Lower lobe of right lung (tissue), 2 donors: Measurements from ENCODE around the gene BHLHE40. TPM values are rescaled to one million over a fixed set of nuclear protein-coding genes. Genes with fewer than 3 reads are reported as not detected.
A peak's percentile ranks its signal among the peaks of the same experiment; 100 is the strongest.

Experiments used
- ATAC-seq, 2 donors: fragments of 200-7000 bp; cut with Tn5 transposase; one replicate each; pipeline ENCODE4 v1.9.1; 2020 to 2022; ENCODE audit warnings: mild to moderate bottlenecking in 2 of 2, moderate library complexity in 2 of 2
- DNase-seq: peaks from one replicate; pipeline ENCODE4 v3.0.0-alpha.2; 2020
- H3K27ac ChIP-seq: fragments of 200-600 bp; one replicate; pipeline ENCODE4 v1.8.0; 2022
- H3K27me3 ChIP-seq: fragments of 200-600 bp; one replicate; pipeline ENCODE4 v1.8.0; 2022; ENCODE audit warnings: low read depth
- H3K36me3 ChIP-seq: fragments of 200-600 bp; one replicate; pipeline ENCODE4 v1.8.0; 2022; ENCODE audit warnings: mild to moderate bottlenecking
- H3K4me1 ChIP-seq: fragments of 200-600 bp; one replicate; pipeline ENCODE4 v1.8.0; 2022
- H3K4me3 ChIP-seq: fragments of 200-600 bp; one replicate; pipeline ENCODE4 v1.8.0; 2022; ENCODE audit warnings: mild to moderate bottlenecking
- H3K9me3 ChIP-seq: fragments of 200-600 bp; one replicate; pipeline ENCODE4 v1.8.0; 2022
- intact Hi-C: fragments of 100-400 bp; cut with DNase I; formaldehyde crosslinking; loops from one replicate; pipeline ENCODE4 v1.11.0; 2022
- total RNA-seq: library from RNA; stranded (reverse); fragmentation: NEBNext Ultra II Directional; extraction: Animal tissue kit (Norgen Biotek cat#: 25700); gene quantifications from one replicate; pipeline ENCODE4 v1.2.1, GENCODE V29; 2021
- TF ChIP-seq, protein P1 (sequence below): fragments of 200-600 bp; IDR thresholded peaks from one replicate; pipeline ENCODE4 v1.8.0; 2022; ENCODE audit warnings: antibody characterized with exemption, mild to moderate bottlenecking
- donor health status: DM: no; HTN: yes; CAD: no; lungs with severe emphysema.

BHLHE40 gene
- total RNA-seq, 1 donor from 2014 or later = 84.8 TPM

DNA sequence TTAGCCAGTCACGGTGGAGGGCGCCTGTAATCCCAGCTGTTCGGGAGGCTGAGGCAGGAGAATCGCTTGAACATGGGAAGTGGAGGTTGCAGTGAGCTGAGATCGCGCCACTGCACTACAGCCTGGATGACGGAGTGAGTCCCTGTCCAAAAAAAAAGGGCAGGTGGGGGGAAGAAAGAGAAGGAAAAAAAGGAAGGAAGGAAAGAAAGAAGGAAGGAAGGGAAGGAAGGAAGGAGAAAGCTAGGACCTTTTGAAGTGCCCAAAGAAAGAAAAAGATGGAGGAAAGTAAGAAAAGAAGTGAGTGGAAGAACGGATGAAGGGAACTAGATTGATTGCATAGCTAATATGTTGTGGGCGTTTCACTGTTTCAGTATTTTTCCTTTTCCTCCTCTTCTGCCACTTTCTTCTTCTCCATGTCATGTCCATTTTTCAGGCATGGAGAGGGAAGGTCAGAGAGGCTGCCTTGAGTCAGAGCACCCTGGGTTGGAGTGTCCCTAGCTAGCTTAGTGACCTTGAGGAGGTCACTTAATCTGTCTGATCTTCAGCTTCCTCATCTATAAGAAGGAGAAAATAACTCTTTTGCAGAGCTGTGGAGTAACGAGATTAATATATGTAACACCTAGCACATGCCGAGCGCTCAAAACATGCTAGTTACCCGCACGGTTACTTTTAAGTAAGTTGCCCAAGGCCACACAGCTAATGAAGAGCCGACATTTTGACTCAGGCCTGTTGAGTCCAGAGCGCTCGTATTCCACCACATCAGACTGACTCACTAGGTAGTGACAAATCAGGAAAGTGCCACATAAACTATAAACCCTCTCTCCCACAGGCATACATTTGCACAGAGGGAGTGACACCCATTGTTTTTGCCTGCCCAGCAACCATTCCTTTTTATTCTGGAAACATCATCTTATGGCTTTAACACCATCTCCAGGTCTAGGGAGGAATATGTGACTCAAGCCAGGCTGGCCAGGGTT, 42.2 kb downstream of the BHLHE40 start:
- no peaks in the 10 kb centered on the region for H3K27me3 ChIP-seq
- DNase-seq = no peak
- H3K4me3 ChIP-seq = no peak overlapping the region
- no peaks in the 10 kb centered on the region for H3K9me3 ChIP-seq
- H3K27ac ChIP-seq = no peak overlapping the region
- TF ChIP-seq, protein P1, sequence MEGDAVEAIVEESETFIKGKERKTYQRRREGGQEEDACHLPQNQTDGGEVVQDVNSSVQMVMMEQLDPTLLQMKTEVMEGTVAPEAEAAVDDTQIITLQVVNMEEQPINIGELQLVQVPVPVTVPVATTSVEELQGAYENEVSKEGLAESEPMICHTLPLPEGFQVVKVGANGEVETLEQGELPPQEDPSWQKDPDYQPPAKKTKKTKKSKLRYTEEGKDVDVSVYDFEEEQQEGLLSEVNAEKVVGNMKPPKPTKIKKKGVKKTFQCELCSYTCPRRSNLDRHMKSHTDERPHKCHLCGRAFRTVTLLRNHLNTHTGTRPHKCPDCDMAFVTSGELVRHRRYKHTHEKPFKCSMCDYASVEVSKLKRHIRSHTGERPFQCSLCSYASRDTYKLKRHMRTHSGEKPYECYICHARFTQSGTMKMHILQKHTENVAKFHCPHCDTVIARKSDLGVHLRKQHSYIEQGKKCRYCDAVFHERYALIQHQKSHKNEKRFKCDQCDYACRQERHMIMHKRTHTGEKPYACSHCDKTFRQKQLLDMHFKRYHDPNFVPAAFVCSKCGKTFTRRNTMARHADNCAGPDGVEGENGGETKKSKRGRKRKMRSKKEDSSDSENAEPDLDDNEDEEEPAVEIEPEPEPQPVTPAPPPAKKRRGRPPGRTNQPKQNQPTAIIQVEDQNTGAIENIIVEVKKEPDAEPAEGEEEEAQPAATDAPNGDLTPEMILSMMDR = no peak
- no peak for ATAC-seq
- H3K36me3 ChIP-seq = no peaks in the 10 kb centered on the region
- peaks cover 27% of the 10 kb centered on the region for H3K4me1 ChIP-seq
- intact Hi-C loops = no loop called here

DNA sequence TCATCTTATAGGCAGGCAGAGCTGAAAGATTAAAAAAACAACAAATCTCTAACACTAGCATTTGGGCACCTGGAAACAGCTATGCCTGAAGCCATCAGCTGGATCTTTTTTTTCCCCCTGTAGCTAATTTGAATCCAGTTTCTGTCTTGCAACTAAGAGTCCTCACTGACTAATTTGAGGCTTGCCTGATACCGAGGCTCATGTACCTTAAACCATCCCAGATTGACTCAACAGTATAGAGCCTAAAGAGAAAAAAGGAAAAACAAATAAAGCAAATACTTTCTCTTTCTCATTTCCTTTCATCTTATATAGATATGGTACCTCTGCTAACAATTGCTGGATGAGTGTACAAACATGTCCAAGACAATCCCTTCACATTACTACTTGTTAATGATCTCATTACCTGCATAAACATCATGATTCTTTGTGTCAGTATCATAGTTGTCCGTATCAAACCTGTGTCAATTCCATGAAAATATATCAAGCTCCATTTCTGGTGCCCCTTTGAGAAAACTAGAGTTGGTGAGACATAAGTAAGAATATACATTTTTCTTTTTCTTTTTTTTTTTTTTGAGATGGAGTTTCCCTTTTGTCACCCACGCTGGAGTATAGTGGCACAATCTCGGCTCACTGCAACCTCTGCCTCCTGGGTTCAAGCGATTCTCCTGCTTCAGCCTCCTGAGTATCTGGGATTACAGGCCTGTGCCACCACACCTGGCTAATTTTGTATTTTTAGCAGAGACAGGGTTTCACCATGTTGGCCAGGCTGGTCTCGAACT, 43.1 kb downstream of the BHLHE40 start:
- DNase-seq = no peak
- TF ChIP-seq, protein P1 = no peak
- Histone ChIP-seq H3K4me1 (peaks cover 22% of the 10 kb centered on the region), H3K27me3 (no peaks in the 10 kb centered on the region), H3K9me3 (no peaks in the 10 kb centered on the region), H3K4me3 (no peak overlapping the region), H3K27ac (no peak overlapping the region), H3K36me3 (no peaks in the 10 kb centered on the region)
- no peak for ATAC-seq
- intact Hi-C loops = no loop called here

- intact Hi-C loops = no loop called here
- no peak for DNase-seq
- no peaks in the 10 kb centered on the region for H3K27me3 ChIP-seq
Measured at GRCh38 chr3:5022966-5023776, 43.9 kb downstream of the BHLHE40 start.

GRCh38 chr3:5023777-5024346, 44.6 kb downstream of the BHLHE40 start:
- H3K9me3 ChIP-seq = no peaks in the 10 kb centered on the region
- TF ChIP-seq, protein P1 = no peak
- H3K27me3 ChIP-seq = no peaks in the 10 kb centered on the region
- H3K27ac ChIP-seq = no peak overlapping the region
- intact Hi-C loops = no loop called here
- H3K4me3 ChIP-seq = no peak overlapping the region
- H3K4me1 ChIP-seq = peaks cover 8% of the 10 kb centered on the region
- H3K36me3 ChIP-seq = no peaks in the 10 kb centered on the region
- DNase-seq (no peak), ATAC-seq (no peak)

More at GRCh38 chr3:5022966-5023776, 43.9 kb downstream of the BHLHE40 start:
- TF ChIP-seq, protein P1 = no peak
- Histone ChIP-seq H3K27ac (no peak overlapping the region), H3K36me3 (no peaks in the 10 kb centered on the region), H3K4me1 (peaks cover 14% of the 10 kb centered on the region), H3K9me3 (no peaks in the 10 kb centered on the region), H3K4me3 (no peak overlapping the region)
- peak; percentile 24 to 55 for ATAC-seq

DNA sequence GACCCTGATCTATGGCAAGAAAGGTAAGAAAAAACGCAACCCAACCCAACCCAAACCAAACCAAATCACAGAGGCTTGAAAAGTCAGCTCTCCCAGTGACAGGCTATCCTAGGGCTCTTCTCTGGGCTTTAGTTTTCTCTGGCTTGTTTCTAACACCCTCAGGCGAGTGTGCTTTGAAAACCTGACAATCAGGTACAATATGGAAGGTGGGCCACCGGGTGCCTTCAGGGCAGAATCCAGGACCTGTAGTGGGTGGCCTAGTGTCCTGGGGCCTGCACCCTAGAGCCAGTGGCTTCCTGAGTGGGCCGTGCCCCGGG, 46.8 kb downstream of the BHLHE40 start:
- no peaks in the 10 kb centered on the region for H3K9me3 ChIP-seq
- no peaks in the 10 kb centered on the region for H3K27me3 ChIP-seq
- H3K4me1 ChIP-seq = peaks cover 5% of the 10 kb centered on the region
- H3K27ac ChIP-seq = peak overlapping the region; percentile 81
- H3K36me3 ChIP-seq = no peaks in the 10 kb centered on the region
- DNase-seq (no peak), ATAC-seq (no peak)
- TF ChIP-seq, protein P1 = no peak
- intact Hi-C loops = no loop called here
- H3K4me3 ChIP-seq = peak overlapping the region; percentile 58
